SU-DHL-6 (cell line): Measurements from ENCODE around the gene UBR2.

Experiments used
- H2AFZ ChIP-seq: fragments of 200-600 bp; sonication (generic); 2 replicates; pipeline ENCODE4 v1.6.1; 2014; ENCODE audit warnings: low read depth, mild to moderate bottlenecking, moderate library complexity, mixed read lengths, antibody characterized with exemption, low read length; ENCODE audit not compliant: severe bottlenecking
- H3F3A ChIP-seq: fragments of 200-600 bp; shearing (Covaris generic); 2 replicates; pipeline ENCODE4 v1.6.0; 2016; ENCODE audit warnings: antibody characterized with exemption, mild to moderate bottlenecking; ENCODE audit not compliant: insufficient read depth
- H3K27ac ChIP-seq: fragments of 200-600 bp; sonication (generic); 2 replicates; pipeline ENCODE4 v1.5.1; 2016; ENCODE audit warnings: low read depth, mild to moderate bottlenecking, low read length, moderate library complexity, mixed read lengths
- H3K27me3 ChIP-seq: fragments of 200-600 bp; sonication (generic), shearing (Covaris generic); 2 replicates; pipeline ENCODE4 v1.6.0; 2014; ENCODE audit warnings: mild to moderate bottlenecking, low read length
- H3K36me3 ChIP-seq: fragments of 200-600 bp; sonication (generic); 2 replicates; pipeline ENCODE4 v1.6.1; 2014; ENCODE audit warnings: mild to moderate bottlenecking, low read length, mixed read lengths
- H3K4me2 ChIP-seq: fragments of 300-600, 200-600 bp; shearing (Covaris generic), sonication (generic); 2 replicates; pipeline ENCODE4 v1.6.0; 2014; ENCODE audit warnings: low read length, low read depth, mild to moderate bottlenecking; ENCODE audit not compliant: poor library complexity, severe bottlenecking
- H3K4me3 ChIP-seq: fragments of 200-600 bp; sonication (generic); 2 replicates; pipeline ENCODE4 v1.5.1; 2014; ENCODE audit warnings: antibody characterized with exemption, low read length, mild to moderate bottlenecking, mixed read lengths; ENCODE audit not compliant: insufficient read depth, poor library complexity, severe bottlenecking
- H3K79me2 ChIP-seq: fragments of 200-600 bp; sonication (generic); 2 replicates; pipeline ENCODE4 v1.6.1; 2014; ENCODE audit warnings: mild to moderate bottlenecking, low read length, moderate library complexity; ENCODE audit not compliant: insufficient read depth
- H3K9ac ChIP-seq: fragments of 200-600 bp; sonication (generic); 2 replicates; pipeline ENCODE4 v1.7.0; 2014; ENCODE audit warnings: mild to moderate bottlenecking, low read length
- H3K9me2 ChIP-seq: fragments of 200-600 bp; sonication (generic); replicated peaks from 2 replicates; pipeline ENCODE4 v1.6.1; 2014; ENCODE audit warnings: low read length; ENCODE audit not compliant: insufficient read depth
- H3K9me3 ChIP-seq: fragments of 200-600 bp; sonication (generic); 2 replicates; pipeline ENCODE4 v1.6.1; 2014; ENCODE audit warnings: low read length, mixed read lengths; ENCODE audit not compliant: insufficient read depth
- H4K20me1 ChIP-seq: fragments of 200-600 bp; sonication (generic); 2 replicates; pipeline ENCODE4 v1.6.1; 2014; ENCODE audit warnings: low read depth, mild to moderate bottlenecking, antibody characterized with exemption, low read length, moderate library complexity, mixed read lengths
- EZH2phosphoT487 ChIP-seq: fragments of 200-600 bp; sonication (generic), shearing (Covaris generic); conservative IDR thresholded peaks from 2 replicates; pipeline ENCODE4 v1.6.1; 2018; ENCODE audit warnings: mild to moderate bottlenecking, antibody characterized with exemption, low read length, moderate library complexity, mixed read lengths
- TF ChIP-seq, protein P1 (sequence below): fragments of 200-600 bp; sonication (generic); IDR thresholded peaks from one replicate; pipeline ENCODE4 v1.5.1; 2017; ENCODE audit warnings: antibody characterized with exemption, mild to moderate bottlenecking, low read length, moderate library complexity; ENCODE audit not compliant: insufficient read depth, poor library complexity, severe bottlenecking

Gene UBR2

DNA sequence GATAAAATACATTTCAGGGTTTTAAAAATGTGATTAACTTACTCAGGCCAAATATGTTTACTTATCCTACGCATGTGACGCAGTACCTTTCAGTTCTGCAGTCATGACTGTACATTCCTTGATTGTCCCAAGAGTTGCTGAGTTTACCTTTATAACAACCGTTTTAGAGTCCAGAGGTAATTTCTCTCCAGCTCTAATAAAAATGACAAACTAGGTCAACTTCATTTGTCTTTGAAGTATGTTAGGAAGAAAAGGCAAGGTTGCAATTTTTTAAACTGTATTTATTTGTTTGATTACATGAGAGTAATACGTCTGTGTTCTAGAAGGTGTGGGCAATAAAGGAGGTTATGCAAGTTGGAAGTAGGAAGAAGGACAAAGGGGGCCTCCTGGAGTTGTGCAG lies 38.6 kb upstream of the UBR2 start:
- H3K27ac ChIP-seq, result no peak overlapping the region
- H4K20me1 ChIP-seq, result no peaks in the 10 kb centered on the region
- no peak overlapping the region for H3K4me3 ChIP-seq
- no peak overlapping the region for H3K9ac ChIP-seq
- TF ChIP-seq, protein P1, sequence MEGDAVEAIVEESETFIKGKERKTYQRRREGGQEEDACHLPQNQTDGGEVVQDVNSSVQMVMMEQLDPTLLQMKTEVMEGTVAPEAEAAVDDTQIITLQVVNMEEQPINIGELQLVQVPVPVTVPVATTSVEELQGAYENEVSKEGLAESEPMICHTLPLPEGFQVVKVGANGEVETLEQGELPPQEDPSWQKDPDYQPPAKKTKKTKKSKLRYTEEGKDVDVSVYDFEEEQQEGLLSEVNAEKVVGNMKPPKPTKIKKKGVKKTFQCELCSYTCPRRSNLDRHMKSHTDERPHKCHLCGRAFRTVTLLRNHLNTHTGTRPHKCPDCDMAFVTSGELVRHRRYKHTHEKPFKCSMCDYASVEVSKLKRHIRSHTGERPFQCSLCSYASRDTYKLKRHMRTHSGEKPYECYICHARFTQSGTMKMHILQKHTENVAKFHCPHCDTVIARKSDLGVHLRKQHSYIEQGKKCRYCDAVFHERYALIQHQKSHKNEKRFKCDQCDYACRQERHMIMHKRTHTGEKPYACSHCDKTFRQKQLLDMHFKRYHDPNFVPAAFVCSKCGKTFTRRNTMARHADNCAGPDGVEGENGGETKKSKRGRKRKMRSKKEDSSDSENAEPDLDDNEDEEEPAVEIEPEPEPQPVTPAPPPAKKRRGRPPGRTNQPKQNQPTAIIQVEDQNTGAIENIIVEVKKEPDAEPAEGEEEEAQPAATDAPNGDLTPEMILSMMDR, result no peak
- no peak for TF ChIP-seq EZH2phosphoT487
- H3K27me3 ChIP-seq, result no peaks in the 10 kb centered on the region
- no peaks in the 10 kb centered on the region for H3K9me2 ChIP-seq
- no peaks in the 10 kb centered on the region; the same call in 1 of the 2 replicates for H3K9me3 ChIP-seq
- H3K36me3 ChIP-seq, result no peaks in the 10 kb centered on the region
- no peaks in the 10 kb centered on the region for H3K79me2 ChIP-seq
- no peak overlapping the region for H3K4me2 ChIP-seq
- H2AFZ ChIP-seq, result no peak overlapping the region
- H3F3A ChIP-seq, result no peaks in the 10 kb centered on the region

DNA sequence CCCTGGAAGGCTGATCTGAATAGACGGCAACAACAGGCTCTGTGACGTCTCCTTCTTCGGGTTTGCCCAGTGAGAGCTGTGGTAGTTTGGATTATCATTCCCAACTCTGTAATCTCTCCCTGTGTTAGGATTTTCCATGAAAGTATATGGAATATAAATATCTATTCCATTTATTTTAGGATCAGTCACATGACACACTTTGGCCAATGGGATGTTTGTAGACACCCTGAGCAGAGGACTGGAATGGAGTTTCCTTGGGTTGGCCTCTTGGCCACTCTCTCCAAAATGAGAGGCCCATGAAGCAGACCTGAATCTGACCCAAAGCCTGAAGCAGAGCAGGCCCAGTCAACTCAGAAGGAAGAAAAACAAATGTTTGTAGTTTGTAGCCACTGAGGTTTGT lies 37.2 kb upstream of the UBR2 start:
- no peak overlapping the region for H3K9ac ChIP-seq

DNA sequence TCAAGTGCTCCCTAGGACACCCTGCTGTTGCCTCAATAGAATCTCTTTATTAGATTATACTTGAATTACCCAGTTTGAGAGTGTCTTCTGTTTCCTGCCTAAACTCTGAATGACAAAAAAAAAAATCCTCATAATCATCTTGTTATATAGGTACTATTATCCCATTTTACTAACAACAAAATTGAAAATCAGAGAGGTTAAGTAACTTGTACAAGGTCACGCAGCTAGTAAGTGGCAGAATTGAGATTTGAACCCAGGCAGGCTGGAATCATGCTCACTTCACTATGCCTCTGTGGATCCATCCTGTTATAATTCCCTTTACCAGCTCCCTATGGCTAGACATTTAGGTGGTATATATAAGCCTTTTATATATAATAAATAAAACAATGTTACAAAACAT lies 36.6 kb upstream of the UBR2 start:
- Histone ChIP-seq H3K4me2 (no peak overlapping the region), H3K4me3 (no peak overlapping the region), H3K27ac (no peak overlapping the region), H3K9ac (no peak overlapping the region), H3K9me3 (no peaks in the 10 kb centered on the region), H4K20me1 (no peaks in the 10 kb centered on the region), H3F3A (no peaks in the 10 kb centered on the region), H3K79me2 (no peaks in the 10 kb centered on the region), H2AFZ (no peak overlapping the region), H3K27me3 (no peaks in the 10 kb centered on the region), H3K9me2 (no peaks in the 10 kb centered on the region), H3K36me3 (no peaks in the 10 kb centered on the region)
- TF ChIP-seq EZH2phosphoT487, result no peak
- TF ChIP-seq, protein P1, result no peak

More for the DNA sequence above, 37.2 kb upstream of the UBR2 start:
- no peaks in the 10 kb centered on the region for H3K79me2 ChIP-seq
- H2AFZ ChIP-seq, result no peak overlapping the region
- no peaks in the 10 kb centered on the region for H3K9me2 ChIP-seq
- no peak overlapping the region for H3K27ac ChIP-seq
- no peaks in the 10 kb centered on the region for H3F3A ChIP-seq
- no peak overlapping the region for H3K4me2 ChIP-seq
- no peaks in the 10 kb centered on the region for H4K20me1 ChIP-seq
- no peaks in the 10 kb centered on the region for H3K9me3 ChIP-seq
- no peaks in the 10 kb centered on the region for H3K27me3 ChIP-seq
- TF ChIP-seq, protein P1, result no peak
- no peak for TF ChIP-seq EZH2phosphoT487
- no peak overlapping the region for H3K4me3 ChIP-seq
- no peaks in the 10 kb centered on the region for H3K36me3 ChIP-seq
